ENCODE data around the gene LKAAEAR1.

- TF ChIP-seq ZNF302 (CRISPR knock-in tag; IDR thresholded peaks at IDR 0.05), result no peak
- no peak for TF ChIP-seq POLR2A (IDR thresholded peaks at IDR 0.05; ENCODE audit: low read length)
- TF ChIP-seq, protein P1, sequence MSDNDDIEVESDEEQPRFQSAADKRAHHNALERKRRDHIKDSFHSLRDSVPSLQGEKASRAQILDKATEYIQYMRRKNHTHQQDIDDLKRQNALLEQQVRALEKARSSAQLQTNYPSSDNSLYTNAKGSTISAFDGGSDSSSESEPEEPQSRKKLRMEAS (IDR thresholded peaks at IDR 0.05), result no peak
- no peak for TF ChIP-seq HDAC2 (IDR thresholded peaks at IDR 0.05)
- no peak for TF ChIP-seq HMGXB4 (CRISPR knock-in tag; IDR thresholded peaks at IDR 0.05; ENCODE audit: borderline replicate concordance)
- no peak for TF ChIP-seq BHLHE40 (IDR thresholded peaks at IDR 0.05; ENCODE audit: low read depth, low read length)
These were observed 18.2 kb downstream of the LKAAEAR1 start for GRCh38 chr20:64065974-64066343.

Measured in A549 (cell line).